HepG2 (cell line): ENCODE results near the gene RBM19. TPM values are rescaled to one million over a fixed set of nuclear protein-coding genes. Genes with fewer than 3 reads are reported as not detected.
A peak's percentile ranks its signal among the peaks of the same experiment; 100 is the strongest.

Experiments
- ATAC-seq: fragments of 200-7000 bp; cut with Tn5 transposase; 3 replicates; pipeline ENCODE4 v1.9.1; 2020; ENCODE audit warnings: mild to moderate bottlenecking, moderate library complexity
- BruUV-seq: library from RNA; stranded (reverse); fragments of 400-500 nt; replicated peaks from 2 replicates; lab custom pipeline; 2021; lab: Mats Ljungman, UMichigan
- CTCF ChIA-PET: fragments of 300-600 bp; formaldehyde crosslinking; extraction: SDS; loops from one replicate; lab custom pipeline; 2021; ENCODE audit warnings: low total read pairs, inconsistent platforms, low intra/inter-chr PET ratio; lab: Yijun Ruan, JAX
- POLR2A ChIA-PET: fragments of 350-600 bp; sonication (Branson Sonifier 250); formaldehyde crosslinking; loops from one replicate; lab custom pipeline; 2020; ENCODE audit warnings: antibody characterized with exemption, inconsistent platforms; lab: Yijun Ruan, JAX
- DNase-seq: peaks from one replicate; pipeline ENCODE4 v3.0.0-alpha.2; 2015; ENCODE audit warnings: low spot score
- FAIRE-seq: peaks from 3 replicates; lab custom pipeline; 2011; peaks lifted over from hg19 to GRCh38; lab: Jason Lieb, UNC
- H2AFZ ChIP-seq: one replicate; pipeline ENCODE4 v1.6.1; 2011; ENCODE audit warnings: low read length, inconsistent platforms
- H3K27ac ChIP-seq: fragments of 300-600 bp; 3 replicates; pipeline ENCODE4 v1.8.0; 2011; ENCODE audit warnings: mixed run types, mild to moderate bottlenecking, mixed read lengths, low read length, inconsistent platforms; ENCODE audit not compliant: insufficient read depth; ENCODE audit errors: extremely low read length
- H3K27me3 ChIP-seq, 2 experiments: fragments of 200-600 bp in 1 of 2; 2 replicates in 1 of 2; 3 replicates in 1 of 2; pipeline versions ENCODE4 v1.6.0 to v1.8.0; 2011; ENCODE audit warnings: low read length in 2 of 2, mild to moderate bottlenecking in 2 of 2, moderate library complexity in 2 of 2, inconsistent platforms in 1 of 2; ENCODE audit not compliant: insufficient read depth in 2 of 2, control insufficient read depth in 1 of 2
- H3K36me3 ChIP-seq, 2 experiments: fragments of 200-600 bp in 1 of 2; replicated peaks in 1 of 2; 2 replicates in 1 of 2; 3 replicates in 1 of 2; pipeline versions ENCODE4 v1.5.1 to v1.8.0; 2011; ENCODE audit warnings: low read length in 2 of 2, inconsistent platforms in 1 of 2; ENCODE audit not compliant: insufficient read depth in 2 of 2, control insufficient read depth in 1 of 2
- H3K4me1 ChIP-seq: 2 replicates; pipeline ENCODE4 v1.5.1; 2012; ENCODE audit warnings: low read length, inconsistent platforms; ENCODE audit not compliant: insufficient read depth
- H3K4me2 ChIP-seq: 2 replicates; pipeline ENCODE4 v1.6.0; 2011; ENCODE audit warnings: low read depth, low read length, inconsistent platforms
- H3K4me3 ChIP-seq, 3 experiments: fragments of 200-600 bp in 1 of 3; sonication (generic), shearing (Covaris generic) in 1 of 3; replicated peaks in 1 of 3; 2 replicates each; pipeline ENCODE4 v1.5.1; 2011 to 2016; ENCODE audit warnings: low read length in 3 of 3, inconsistent platforms in 2 of 3, low read depth in 2 of 3, mild to moderate bottlenecking in 2 of 3, control low read depth in 1 of 3, mixed read lengths in 1 of 3; ENCODE audit not compliant: insufficient read depth in 1 of 3
- H3K79me2 ChIP-seq: one replicate; pipeline ENCODE4 v1.6.1; 2011; ENCODE audit warnings: low read length, inconsistent platforms; ENCODE audit not compliant: insufficient read depth
- H3K9ac ChIP-seq: 2 replicates; pipeline ENCODE4 v1.6.0; 2011; ENCODE audit warnings: mild to moderate bottlenecking, low read depth, low read length, inconsistent platforms; ENCODE audit not compliant: insufficient read depth
- H3K9me3 ChIP-seq: 2 replicates; pipeline ENCODE4 v1.5.1; 2012; ENCODE audit warnings: mild to moderate bottlenecking, low read length
- H4K20me1 ChIP-seq: 2 replicates; pipeline ENCODE4 v1.6.0; 2011; ENCODE audit warnings: inconsistent platforms, mild to moderate bottlenecking, low read length, moderate library complexity; ENCODE audit not compliant: insufficient read depth
- ZBTB40 ChIP-seq, 2 experiments: fragments of 450-650 bp in 1 of 2; sonication (generic) in 1 of 2; formaldehyde crosslinking in 1 of 2; IDR thresholded peaks; 2 replicates each; pipeline versions ENCODE4 v1.6.1 to v1.8.0; 2016 to 2022; ENCODE audit warnings: antibody characterized with exemption in 1 of 2, mild to moderate bottlenecking in 1 of 2, missing genetic modification reagents in 1 of 2
- ZNF343 ChIP-seq: sonication (generic); formaldehyde crosslinking; IDR thresholded peaks from 2 replicates; pipeline ENCODE4 v1.4.0; 2020; ENCODE audit warnings: mild to moderate bottlenecking, missing genetic modification reagents
- WGBS: methylation state at CpG from one replicate; pipeline ENCODE4 v1.1.6; 2017; ENCODE audit warnings: low lambda C conversion rate; 5-methylcytosine and 5-hydroxymethylcytosine counted together
- in situ Hi-C: cut with HindIII; loops from 2 replicates; pipeline ENCODE4 v1.10.0; 2017; ENCODE audit warnings: low pct_unique_long_range_greater_than_20kb; ENCODE audit not compliant: extremely low pct_ligation_motif_present
- intact Hi-C: fragments of 100-400 bp; cut with micrococcal nuclease; formaldehyde crosslinking; loops from one replicate; pipeline ENCODE4 v1.10.0; 2022; ENCODE audit not compliant: unreplicated experiment
- polyA plus RNA-seq, 8 experiments: library from polyadenylated mRNA; depleted of rRNA in 3 of 8; stranded (reverse) in 7 of 8; unstranded in 1 of 8; fragments of >200 nt; fragmentation: Illumina TruSeq in 4 of 8; extraction: Trizol in 4 of 8; gene quantifications; 2 replicates each; pipeline versions ENCODE4 v1.2.1 to v1.2.3, GENCODE V29; 2011 to 2016; ENCODE audit warnings: low read depth in 4 of 8, missing spikeins in 1 of 8, mixed read lengths in 1 of 8; ENCODE audit not compliant: insufficient read depth in 1 of 8
- total RNA-seq, 5 experiments: library from RNA; depleted of rRNA; stranded (reverse); fragments of >200 nt; fragmentation: Illumina TruSeq; extraction: Trizol; gene quantifications; 2 replicates each; pipeline ENCODE4 v1.2.3, GENCODE V29; 2016; ENCODE audit warnings: low read depth in 1 of 5

RBM19 gene
- total and polyA plus RNA-seq, 2 of the 13 experiments (the other 11 are each of a cell fraction or from before 2014, with no cell fraction given) = 19.3 to 32.2 TPM

- H2AFZ ChIP-seq = no peak overlapping the region
- H3K27me3 ChIP-seq = peaks cover 0 to 17% of the 10 kb centered on the region in 2 experiments; a peak in 3 of 5 replicates
- ChIA-PET POLR2A (no interaction called here), CTCF (no interaction called here)
- no peaks in the 10 kb centered on the region for H3K9me3 ChIP-seq
- DNase-seq (no peak), FAIRE-seq (no peak), ATAC-seq (no peak)
- H3K36me3 ChIP-seq = no peaks in the 10 kb centered on the region
- H3K79me2 ChIP-seq = no peaks in the 10 kb centered on the region
- H3K9ac ChIP-seq = no peak overlapping the region
- H3K4me2 ChIP-seq = no peak overlapping the region
- H3K4me1 ChIP-seq = peaks cover 11% of the 10 kb centered on the region
- H3K4me3 ChIP-seq = no peak overlapping the region
- H3K27ac ChIP-seq = no peak overlapping the region
- WGBS = 45% methylated on average over 4 of the region's 4 CpGs
- no peaks in the 10 kb centered on the region for H4K20me1 ChIP-seq
- BruUV-seq = no TSS peak
- in situ Hi-C loops = no loop called here
- TF ChIP-seq ZBTB40 (IDR thresholded peaks at IDR 0.05) = no peak; the same call in 1 of the 2 replicates
- peak; percentile 27; the same call in 1 of the 2 replicates for TF ChIP-seq ZBTB40 (CRISPR knock-in tag; IDR thresholded peaks at IDR 0.05)
- no peak for TF ChIP-seq ZNF343 (CRISPR knock-in tag)
- TF ChIP-seq, all 625 proteins: peak for 1
- intact Hi-C loops = no loop called here
Measured at GRCh38 chr12:113971392-113971791, 5.3 kb upstream of the RBM19 start.
